Suprapubic skin (tissue), 4 donors: ENCODE measurements around the gene CAMSAP3. TPM values are rescaled to one million over a fixed set of nuclear protein-coding genes. Genes with fewer than 3 reads are reported as not detected.

ENCODE experiments used
- DNase-seq, 2 donors: peaks; one replicate each; pipeline ENCODE4 v3.0.0-alpha.2; 2019; ENCODE audit warnings: low spot score in 2 of 2
- H3K27ac ChIP-seq: fragments of 200-600 bp; sonication (generic); one replicate; pipeline ENCODE4 v1.5.1; 2019
- H3K27me3 ChIP-seq: fragments of 200-600 bp; sonication (generic); one replicate; pipeline ENCODE4 v1.5.1; 2019
- H3K36me3 ChIP-seq: fragments of 200-600 bp; sonication (generic); one replicate; pipeline ENCODE4 v1.5.1; 2019
- H3K4me1 ChIP-seq: fragments of 200-600 bp; sonication (generic); one replicate; pipeline ENCODE4 v1.5.1; 2019
- H3K4me3 ChIP-seq: fragments of 200-600 bp; sonication (generic); one replicate; pipeline ENCODE4 v1.5.1; 2019; ENCODE audit warnings: mild to moderate bottlenecking
- H3K9me3 ChIP-seq: fragments of 200-600 bp; sonication (generic); one replicate; pipeline ENCODE4 v1.5.1; 2019
- CTCF ChIP-seq, 2 donors: fragments of 200-600 bp in 1 of 2; fragments of 450-650 bp in 1 of 2; sonication (generic) in 1 of 2; IDR thresholded peaks; one replicate each; pipeline ENCODE4 v1.5.1; 2016 to 2019; ENCODE audit warnings: antibody characterized with exemption in 2 of 2, mild to moderate bottlenecking in 1 of 2, moderate library complexity in 1 of 2
- EP300 ChIP-seq: sonication (generic); formaldehyde crosslinking; IDR thresholded peaks from one replicate; pipeline ENCODE4 v1.6.1; 2017; ENCODE audit warnings: antibody characterized with exemption
- POLR2A ChIP-seq, 2 donors: fragments of 450-650 bp; IDR thresholded peaks; one replicate each; pipeline ENCODE4 v1.6.1; 2017; ENCODE audit warnings: antibody characterized with exemption in 2 of 2, mild to moderate bottlenecking in 2 of 2, moderate library complexity in 2 of 2
- POLR2AphosphoS5 ChIP-seq, 3 donors: sonication (generic); formaldehyde crosslinking; IDR thresholded peaks; one replicate each; pipeline ENCODE4 v1.6.1; 2017; ENCODE audit warnings: antibody characterized with exemption in 3 of 3
- WGBS: methylation state at CpG from one replicate; pipeline ENCODE4 v1.1.5; 2018; 5-methylcytosine and 5-hydroxymethylcytosine counted together
- total RNA-seq, 4 donors: library from RNA; depleted of rRNA; stranded (reverse); fragments of >200 nt; gene quantifications; one replicate each; pipeline ENCODE4 v1.1.0, GENCODE V29; 2016

CAMSAP3 gene
- total RNA-seq, 4 donors from 2014 or later: 60.5 to 82.7 (median 63.9) TPM

- Histone ChIP-seq H3K27me3 (no peaks in the 10 kb centered on the region), H3K4me1 (no peaks in the 10 kb centered on the region), H3K27ac (no peak overlapping the region), H3K9me3 (no peaks in the 10 kb centered on the region), H3K4me3 (no peak overlapping the region), H3K36me3 (peaks cover 75% of the 10 kb centered on the region)
- no peak for DNase-seq
- 92% methylated on average over 11 of the region's 18 CpGs for WGBS
- no peak for TF ChIP-seq POLR2A (IDR thresholded peaks at IDR 0.05)
- TF ChIP-seq POLR2AphosphoS5 (IDR thresholded peaks at IDR 0.05): no peak
- TF ChIP-seq EP300: no peak
- TF ChIP-seq CTCF (IDR thresholded peaks at IDR 0.05): no peak
These were observed 37.0 kb upstream of the CAMSAP3 start for GRCh38 chr19:7558667-7559066.

- Histone ChIP-seq H3K4me1 (no peaks in the 10 kb centered on the region), H3K4me3 (no peak overlapping the region), H3K27ac (no peak overlapping the region), H3K27me3 (no peaks in the 10 kb centered on the region), H3K36me3 (peaks cover 74% of the 10 kb centered on the region), H3K9me3 (no peaks in the 10 kb centered on the region)
- TF ChIP-seq EP300 (no peak), CTCF (IDR thresholded peaks at IDR 0.05) (no peak), POLR2A (IDR thresholded peaks at IDR 0.05) (no peak), POLR2AphosphoS5 (IDR thresholded peaks at IDR 0.05) (no peak)
- WGBS: 72% methylated on average over 4 of the region's 4 CpGs
- DNase-seq: no peak
These were observed 36.6 kb upstream of the CAMSAP3 start for GRCh38 chr19:7559102-7559501.

GRCh38 chr19:7560255-7560654, 35.4 kb upstream of the CAMSAP3 start:
- H3K4me1 ChIP-seq: no peaks in the 10 kb centered on the region
- H3K4me3 ChIP-seq: no peak overlapping the region
- TF ChIP-seq POLR2AphosphoS5 (IDR thresholded peaks at IDR 0.05): no peak
- TF ChIP-seq EP300: no peak
- TF ChIP-seq CTCF (IDR thresholded peaks at IDR 0.05): no peak
- H3K27me3 ChIP-seq: no peaks in the 10 kb centered on the region
- peaks cover 62% of the 10 kb centered on the region for H3K36me3 ChIP-seq
- DNase-seq: no peak
- 100% methylated on average over 2 of the region's 2 CpGs for WGBS
- H3K27ac ChIP-seq: no peak overlapping the region
- H3K9me3 ChIP-seq: no peaks in the 10 kb centered on the region

GRCh38 chr19:7561325-7561724, 34.3 kb upstream of the CAMSAP3 start:
- peaks cover 54% of the 10 kb centered on the region for H3K36me3 ChIP-seq
- WGBS: 100% methylated on average over 2 of the region's 17 CpGs
- H3K27me3 ChIP-seq: no peaks in the 10 kb centered on the region
- H3K27ac ChIP-seq: no peak overlapping the region
- no peaks in the 10 kb centered on the region for H3K9me3 ChIP-seq
- TF ChIP-seq POLR2AphosphoS5 (IDR thresholded peaks at IDR 0.05): no peak
- TF ChIP-seq CTCF (IDR thresholded peaks at IDR 0.05): no peak
- H3K4me3 ChIP-seq: no peak overlapping the region
- DNase-seq: no peak
- H3K4me1 ChIP-seq: no peaks in the 10 kb centered on the region

- 64% methylated on average over 14 of the region's 16 CpGs for WGBS
These were observed 32.8 kb upstream of the CAMSAP3 start for GRCh38 chr19:7562646-7563393.

More at GRCh38 chr19:7562646-7563393, 32.8 kb upstream of the CAMSAP3 start:
- no peaks in the 10 kb centered on the region for H3K9me3 ChIP-seq
- no peaks in the 10 kb centered on the region for H3K27me3 ChIP-seq
- peaks cover 39% of the 10 kb centered on the region for H3K36me3 ChIP-seq
- TF ChIP-seq CTCF (IDR thresholded peaks at IDR 0.05) (no peak), POLR2AphosphoS5 (IDR thresholded peaks at IDR 0.05) (no peak), EP300 (no peak), POLR2A (IDR thresholded peaks at IDR 0.05) (no peak)
- DNase-seq: no peak
- H3K4me1 ChIP-seq: no peaks in the 10 kb centered on the region
- H3K27ac ChIP-seq: no peak overlapping the region
- no peak overlapping the region for H3K4me3 ChIP-seq
